Stomach (tissue), 19 donors: ENCODE data around the gene DIPK1B. TPM values are rescaled to one million over a fixed set of nuclear protein-coding genes. Genes with fewer than 3 reads are reported as not detected.
A peak's percentile ranks its signal among the peaks of the same experiment; 100 is the strongest.

Experiments
- DNase-seq, 2 donors: peaks; one replicate each; pipeline versions ENCODE4 v3.0.0 to v3.0.0-alpha.2; 2013 to 2019
- H3K27ac ChIP-seq, 5 donors: fragments of 200-600 bp in 4 of 5; sonication (generic) in 4 of 5; one replicate each; pipeline ENCODE4 v1.5.1; 2013 to 2019; ENCODE audit warnings: mild to moderate bottlenecking in 1 of 5, moderate library complexity in 1 of 5
- H3K27me3 ChIP-seq, 3 donors: fragments of 200-600 bp; sonication (generic); one replicate each; pipeline ENCODE4 v1.5.1; 2017 to 2019; ENCODE audit warnings: mixed run types in 1 of 3
- H3K36me3 ChIP-seq, 4 donors: fragments of 200-600 bp; sonication (generic); 1 replicate in 3 of 4; 2 replicates in 1 of 4; pipeline ENCODE4 v1.5.1; 2016 to 2019
- H3K4me1 ChIP-seq, 4 donors: fragments of 200-600 bp; sonication (generic); one replicate each; pipeline ENCODE4 v1.5.1; 2016 to 2019
- H3K4me3 ChIP-seq, 4 donors: fragments of 200-600 bp; sonication (generic) in 3 of 4; one replicate each; pipeline ENCODE4 v1.5.1; 2016 to 2019; ENCODE audit warnings: mild to moderate bottlenecking in 1 of 4
- H3K9me3 ChIP-seq, 4 donors: fragments of 200-600 bp; sonication (generic); one replicate each; pipeline ENCODE4 v1.5.1; 2016 to 2019
- CTCF ChIP-seq, 7 experiments: fragments of 450-650 bp in 4 of 7; fragments of 200-600 bp in 3 of 7; sonication (generic) in 3 of 7; IDR thresholded peaks; one replicate each; pipeline ENCODE4 v1.5.1; 2016 to 2019; ENCODE audit warnings: antibody characterized with exemption in 7 of 7, control low read depth in 2 of 7, mild to moderate bottlenecking in 1 of 7
- EP300 ChIP-seq: sonication (generic); formaldehyde crosslinking; IDR thresholded peaks from one replicate; pipeline ENCODE4 v1.6.1; 2017; ENCODE audit warnings: antibody characterized with exemption
- POLR2A ChIP-seq, 4 donors: fragments of 450-650 bp; IDR thresholded peaks; one replicate each; pipeline ENCODE4 v1.6.1; 2016; ENCODE audit warnings: antibody characterized with exemption in 4 of 4, control low read depth in 2 of 4, mild to moderate bottlenecking in 1 of 4, moderate library complexity in 1 of 4
- POLR2AphosphoS5 ChIP-seq, 3 donors: sonication (generic); formaldehyde crosslinking; IDR thresholded peaks; one replicate each; pipeline ENCODE4 v1.6.1; 2016; ENCODE audit warnings: antibody characterized with exemption in 3 of 3
- WGBS, 5 donors: extraction: QIAGEN DNeasy Blood & Tissue Kit in 3 of 5; methylation state at CpG; one replicate each; pipeline versions ENCODE4 v1.1.5 to v1.1.7; 2013 to 2018; 5-methylcytosine and 5-hydroxymethylcytosine counted together
- intact Hi-C: fragments of 100-400 bp; cut with DNase I; formaldehyde crosslinking; loops from one replicate; pipeline ENCODE4 v1.15.1; 2023; ENCODE audit warnings: low total_unique reads
- long read RNA-seq, 10 donors: transcript quantifications; one replicate each; lab custom pipeline, GENCODE V29; 2026
- polyA plus RNA-seq, 3 donors: library from polyadenylated mRNA; stranded (reverse); fragments of 200-250 nt; gene quantifications; one replicate each; pipeline ENCODE4 v1.2.3, GENCODE V29; 2013
- total RNA-seq, 5 donors: library from RNA; depleted of rRNA; stranded (reverse); fragments of >200 nt; gene quantifications; one replicate each; pipeline versions ENCODE4 v1.1.0 to v1.2.3, GENCODE V29; 2014 to 2016
- donor health status: healthy with polysubstance abuse.
- donor health status: Bipolar disorder and iron deficiency.
- donor health status: healthy.

DIPK1B gene
- total RNA-seq, result 10 to 100 TPM in 1 of 5 donors, 1 to 10 TPM in 2, under 1 TPM in 1, not detected in 1; 0.45 to 10.4 (median 5.8) TPM
- 1 to 10 TPM; 1.6 to 4.7 (median 4.0) TPM for polyA plus RNA-seq
- long read RNA-seq, donor 1, partial matches to known transcripts, result 0 of 4 reads
- long read RNA-seq, donor 1, other reads (novel, unspliced or antisense), result 0 of 4 reads
- long read RNA-seq, donor 2, partial matches to known transcripts, result 166 of 225 reads
- long read RNA-seq, donor 2, other reads (novel, unspliced or antisense), result 57 of 225 reads
- long read RNA-seq, donor 3, partial matches to known transcripts, result 0 of 2 reads
- long read RNA-seq, donor 3, other reads (novel, unspliced or antisense), result 0 of 2 reads
- long read RNA-seq, donor 4, result 0 reads
- long read RNA-seq, donor 5, transcript FAM69B-202 (5 exons, 1,668 nt), result major isoform, 13 of 113 reads
- long read RNA-seq, donor 5, partial matches to known transcripts, result 0 of 113 reads
- long read RNA-seq, donor 5, other reads (novel, unspliced or antisense), result 99 of 113 reads
- long read RNA-seq, donor 6, transcript FAM69B-202 (5 exons, 1,668 nt), result major isoform, 15 of 271 reads
- long read RNA-seq, donor 6, partial matches to known transcripts, result 199 of 271 reads
- long read RNA-seq, donor 6, other reads (novel, unspliced or antisense), result 56 of 271 reads
- long read RNA-seq, donor 7, transcript FAM69B-202 (5 exons, 1,668 nt), result major isoform, 12 of 12 reads
- long read RNA-seq, donor 7, partial matches to known transcripts, result 0 of 12 reads
- long read RNA-seq, donor 7, other reads (novel, unspliced or antisense), result 0 of 12 reads
- long read RNA-seq, donor 8, transcript FAM69B-202 (5 exons, 1,668 nt), result major isoform, 12 of 12 reads
- long read RNA-seq, donor 8, partial matches to known transcripts, result 0 of 12 reads
- long read RNA-seq, donor 8, other reads (novel, unspliced or antisense), result 0 of 12 reads
- long read RNA-seq, donor 9, transcript FAM69B-202 (5 exons, 1,668 nt), result major isoform, 5 of 5 reads
- long read RNA-seq, donor 9, partial matches to known transcripts, result 0 of 5 reads
- long read RNA-seq, donor 9, other reads (novel, unspliced or antisense), result 0 of 5 reads
- long read RNA-seq, donor 10, partial matches to known transcripts, result 0 of 3 reads
- long read RNA-seq, donor 10, other reads (novel, unspliced or antisense), result 0 of 3 reads

GRCh38 chr9:136711751-136712689 lies at the start of gene DIPK1B:
Gene DIPK1B, plus strand, starts transcription at chr9:136712572. Its CDS starts 94 bp downstream, at chr9:136712666.
- peak within 1 kb of the TSS in 4 of 5 donors; percentile 10 to 73 (median 44) for H3K27ac ChIP-seq

GRCh38 chr9:136662656-136663581 lies 49.5 kb upstream of the DIPK1B start, which contains the start of gene EGFL7:
Gene EGFL7, plus strand, starts transcription at chr9:136662916. Its CDS starts 5,367 bp downstream, at chr9:136668283.
- 50 to 80% (median 62%) methylated on average over 13 to 38 of the region's 38 CpGs for WGBS, 5 donors

More at GRCh38 chr9:136711751-136712689, at the start of gene DIPK1B:
- Histone ChIP-seq H3K4me3 (peak within 1 kb of the TSS; percentile 44 to 54 (median 52)), H3K4me1 (peaks cover 11 to 36% (median 21%) of the 10 kb centered on the region in 4 donors), H3K36me3 (no peaks in the 10 kb centered on the region), H3K27me3 (peaks cover 6 to 60% (median 35%) of the 10 kb centered on the region in 3 donors), H3K9me3 (no peaks in the 10 kb centered on the region)
- TF ChIP-seq EP300, result no peak
- no peak for TF ChIP-seq POLR2A (IDR thresholded peaks at IDR 0.05)
- TF ChIP-seq CTCF (IDR thresholded peaks at IDR 0.05), result no peak
- TF ChIP-seq POLR2AphosphoS5 (IDR thresholded peaks at IDR 0.05), result no peak
- 2 to 9% (median 3%) methylated on average over 15 to 113 of the region's 119 CpGs for WGBS, 5 donors
- intact Hi-C loops, result no loop called here
- DNase-seq, result peak in 1 of 2 donors; percentile 81

More at GRCh38 chr9:136662656-136663581, 49.5 kb upstream of the DIPK1B start, which contains the start of gene EGFL7:
- H3K9me3 ChIP-seq, result no peaks in the 10 kb centered on the region
- peak within 1 kb of the TSS; percentile 47 to 73 (median 67) for H3K27ac ChIP-seq
- H3K36me3 ChIP-seq, result no peaks in the 10 kb centered on the region
- DNase-seq, result peak in 1 of 2 donors; percentile 82
- peaks cover 11 to 25% (median 13%) of the 10 kb centered on the region in 4 donors for H3K4me1 ChIP-seq
- intact Hi-C loops, result no loop called here
- TF ChIP-seq POLR2AphosphoS5 (IDR thresholded peaks at IDR 0.05) (peak; percentile 12 to 84 (median 76)), CTCF (IDR thresholded peaks at IDR 0.05) (no peak), POLR2A (IDR thresholded peaks at IDR 0.05) (no peak), EP300 (no peak)
- H3K27me3 ChIP-seq, result peaks cover 0 to 97% (median 66%) of the 10 kb centered on the region in 3 donors
- H3K4me3 ChIP-seq, result peak within 1 kb of the TSS; percentile 45 to 58 (median 48)
